CD4-positive, alpha-beta T cell treated with Interleukin-12 subunit alpha and Interleukin-12 subunit beta, for 1 hour (primary cell): ENCODE measurements around the gene PCSK5.

Experiments used
- DNase-seq: peaks from one replicate; pipeline ENCODE4 v3.0.0-alpha.2; 2020

PCSK5 gene

GRCh38 chr9:76370396-76371023 lies 480.0 kb downstream of the PCSK5 start:
- DNase-seq = no peak

- DNase-seq = no peak
Measured at GRCh38 chr9:76371901-76372300, 481.4 kb downstream of the PCSK5 start.

- no peak for DNase-seq
Measured at GRCh38 chr9:76372336-76372735, 481.9 kb downstream of the PCSK5 start.

- no peak for DNase-seq
Measured at GRCh38 chr9:76373173-76373783, 482.8 kb downstream of the PCSK5 start.

GRCh38 chr9:76373784-76374474 lies 483.5 kb downstream of the PCSK5 start:
- DNase-seq = no peak

- no peak for DNase-seq
Measured at GRCh38 chr9:76374783-76375559, 484.5 kb downstream of the PCSK5 start.

GRCh38 chr9:76377791-76378190 lies 487.3 kb downstream of the PCSK5 start:
- DNase-seq = no peak

GRCh38 chr9:76378367-76379073 lies 488.0 kb downstream of the PCSK5 start:
- no peak for DNase-seq

GRCh38 chr9:76379494-76379893 lies 489.0 kb downstream of the PCSK5 start:
- DNase-seq = no peak

- no peak for DNase-seq
Measured at GRCh38 chr9:76390656-76391055, 500.2 kb downstream of the PCSK5 start.

- peak; percentile 94 for DNase-seq
Measured at GRCh38 chr9:76394195-76394959, 503.9 kb downstream of the PCSK5 start, which contains the start of gene RFK. Gene RFK (minus strand): TSS chr9:76394426. CDS start chr9:76394171, 255 bp downstream.

GRCh38 chr9:76394960-76395252 lies 504.4 kb downstream of the PCSK5 start:
- DNase-seq = peak; percentile 68

GRCh38 chr9:76395381-76395780 lies 504.9 kb downstream of the PCSK5 start:
- no peak for DNase-seq

GRCh38 chr9:76396144-76396543 lies 505.7 kb downstream of the PCSK5 start:
- no peak for DNase-seq

- DNase-seq = no peak
Measured at GRCh38 chr9:76396597-76396996, 506.1 kb downstream of the PCSK5 start.

- no peak for DNase-seq
Measured at GRCh38 chr9:76399856-76400255, 509.4 kb downstream of the PCSK5 start.

GRCh38 chr9:76400534-76401096 lies 510.1 kb downstream of the PCSK5 start:
- no peak for DNase-seq

- no peak for DNase-seq
Measured at GRCh38 chr9:76401176-76401575, 510.7 kb downstream of the PCSK5 start.

GRCh38 chr9:76401580-76402354 lies 511.3 kb downstream of the PCSK5 start:
- DNase-seq = no peak

GRCh38 chr9:76403352-76403751 lies 512.9 kb downstream of the PCSK5 start:
- DNase-seq = peak; percentile 61

- DNase-seq = no peak
Measured at GRCh38 chr9:76404401-76404800, 513.9 kb downstream of the PCSK5 start.
